WTC11 (cell line): ENCODE results near the gene GINS1. TPM values are rescaled to one million over a fixed set of nuclear protein-coding genes. Genes with fewer than 3 reads are reported as not detected.

Experiments used
- ATAC-seq: fragments of 200-7000 bp; cut with Tn5 transposase; 2 replicates; pipeline ENCODE4 v1.10.0; 2021; ENCODE audit warnings: mild to moderate bottlenecking, moderate library complexity
- CTCF ChIA-PET: fragments of 300-600 bp; sonication (Branson Sonifier 250); formaldehyde crosslinking; loops from one replicate; lab custom pipeline; 2021; ENCODE audit warnings: antibody characterized with exemption; lab: Charles Lee
- POLR2A ChIA-PET: fragments of 350-600 bp; sonication (Branson Sonifier 250); formaldehyde crosslinking; loops from one replicate; lab custom pipeline; 2021; ENCODE audit warnings: antibody characterized with exemption; lab: Charles Lee
- DNase-seq: peaks from one replicate; pipeline ENCODE4 v3.0.0; 2021; ENCODE audit warnings: low spot score
- H3K27ac Mint-ChIP-seq: 2 replicates; pipeline ENCODE4 v1.8.0; 2021; ENCODE audit warnings: mixed read lengths
- H3K27me3 Mint-ChIP-seq: 2 replicates; pipeline ENCODE4 v1.8.0; 2021; ENCODE audit warnings: low read depth, mild to moderate bottlenecking, moderate library complexity, mixed read lengths
- H3K36me3 Mint-ChIP-seq: 2 replicates; pipeline ENCODE4 v1.8.0; 2021; ENCODE audit warnings: mixed read lengths
- H3K4me1 Mint-ChIP-seq: 2 replicates; pipeline ENCODE4 v1.8.0; 2022; ENCODE audit warnings: mixed read lengths
- H3K4me3 Mint-ChIP-seq: 2 replicates; pipeline ENCODE4 v1.8.0; 2021; ENCODE audit warnings: mild to moderate bottlenecking, moderate library complexity, mixed read lengths
- H3K9me3 Mint-ChIP-seq: 2 replicates; pipeline ENCODE4 v1.8.0; 2021; ENCODE audit warnings: mixed read lengths
- ATF1 ChIP-seq: sonication (generic); formaldehyde crosslinking; IDR thresholded peaks from 2 replicates; pipeline ENCODE4 v1.8.1; 2023; ENCODE audit warnings: mild to moderate bottlenecking, moderate library complexity, missing genetic modification reagents
- ATF2 ChIP-seq: sonication (generic); formaldehyde crosslinking; IDR thresholded peaks from 2 replicates; pipeline ENCODE4 v1.8.1; 2022; ENCODE audit warnings: low read depth, missing genetic modification reagents, borderline replicate concordance
- CDX4 ChIP-seq: fragments of 250-450 bp; sonication (Bioruptor Pico); IDR thresholded peaks from 2 replicates; pipeline ENCODE4 v1.9.0; 2021; ENCODE audit warnings: moderate library complexity, mild to moderate bottlenecking, inconsistent platforms, borderline replicate concordance
- CTCF ChIP-seq: fragments of 200-600 bp; IDR thresholded peaks from 2 replicates; pipeline ENCODE4 v1.8.0; 2022; ENCODE audit warnings: antibody characterized with exemption
- E2F1 ChIP-seq: sonication (generic); formaldehyde crosslinking; IDR thresholded peaks from 2 replicates; pipeline ENCODE4 v1.8.0; 2022; ENCODE audit warnings: mild to moderate bottlenecking, missing genetic modification reagents
- ESRRA ChIP-seq: sonication (generic); formaldehyde crosslinking; IDR thresholded peaks from 2 replicates; pipeline ENCODE4 v1.8.1; 2022; ENCODE audit warnings: mild to moderate bottlenecking, missing genetic modification reagents, borderline replicate concordance
- FOXP4 ChIP-seq: sonication (generic); formaldehyde crosslinking; IDR thresholded peaks from 2 replicates; pipeline ENCODE4 v1.8.0; 2022; ENCODE audit warnings: mild to moderate bottlenecking, missing genetic modification reagents
- HMGA2 ChIP-seq: fragments of 250-450 bp; sonication (Bioruptor Pico); IDR thresholded peaks from 2 replicates; pipeline ENCODE4 v1.4.0; 2021; ENCODE audit warnings: mild to moderate bottlenecking, moderate library complexity
- JUN ChIP-seq: sonication (generic); formaldehyde crosslinking; IDR thresholded peaks from 2 replicates; pipeline ENCODE4 v1.8.0; 2023; ENCODE audit warnings: mild to moderate bottlenecking, missing genetic modification reagents
- NFE2L1 ChIP-seq: sonication (generic); formaldehyde crosslinking; IDR thresholded peaks from 2 replicates; pipeline ENCODE4 v1.8.1; 2023; ENCODE audit warnings: missing genetic modification reagents
- NR1H2 ChIP-seq: sonication (generic); formaldehyde crosslinking; IDR thresholded peaks from 2 replicates; pipeline ENCODE4 v1.9.0; 2021; ENCODE audit warnings: mild to moderate bottlenecking, moderate library complexity, missing genetic modification reagents
- SMAD4 ChIP-seq: sonication (generic); formaldehyde crosslinking; IDR thresholded peaks from 2 replicates; pipeline ENCODE4 v1.8.0; 2022; ENCODE audit warnings: mild to moderate bottlenecking, missing genetic modification reagents
- TEAD1 ChIP-seq: sonication (generic); formaldehyde crosslinking; IDR thresholded peaks from 2 replicates; pipeline ENCODE4 v1.8.0; 2022; ENCODE audit warnings: mild to moderate bottlenecking, missing genetic modification reagents
- USF1 ChIP-seq: sonication (generic); formaldehyde crosslinking; IDR thresholded peaks from 2 replicates; pipeline ENCODE4 v1.8.0; 2022; ENCODE audit warnings: mild to moderate bottlenecking, missing genetic modification reagents
- ZNF232 ChIP-seq: sonication (generic); formaldehyde crosslinking; IDR thresholded peaks from 2 replicates; pipeline ENCODE4 v1.8.0; 2022; ENCODE audit warnings: mild to moderate bottlenecking, missing genetic modification reagents
- ZNF263 ChIP-seq: sonication (generic); formaldehyde crosslinking; IDR thresholded peaks from 2 replicates; pipeline ENCODE4 v1.8.1; 2022; ENCODE audit warnings: low read depth, mild to moderate bottlenecking, moderate library complexity, missing genetic modification reagents
- ZNF423 ChIP-seq: fragments of 250-450 bp; sonication (Bioruptor Pico); IDR thresholded peaks from 2 replicates; pipeline ENCODE4 v2.1.2; 2022; ENCODE audit warnings: mild to moderate bottlenecking, moderate library complexity
- ZNF425 ChIP-seq: fragments of 250-450 bp; sonication (Bioruptor Pico); conservative IDR thresholded peaks from 2 replicates; pipeline ENCODE4 v1.9.0; 2021; ENCODE audit warnings: mild to moderate bottlenecking
- ZNF512 ChIP-seq: sonication (generic); formaldehyde crosslinking; IDR thresholded peaks from 2 replicates; pipeline ENCODE4 v1.8.1; 2022; ENCODE audit warnings: missing genetic modification reagents, borderline replicate concordance
- total RNA-seq: library from RNA; stranded (reverse); gene quantifications from 3 replicates; pipeline ENCODE4 v1.2.3, GENCODE V29; 2021

Gene GINS1
- total RNA-seq, 1 experiment from 2014 or later: 70.4 TPM

- no peak overlapping the region for H3K4me3 Mint-ChIP-seq
- ATAC-seq: no peak
- H3K27ac Mint-ChIP-seq: no peak overlapping the region
- no peaks in the 10 kb centered on the region; the same call in 1 of the 2 replicates for H3K27me3 Mint-ChIP-seq
- no peak for DNase-seq
- ChIA-PET POLR2A (no interaction called here), CTCF (no interaction called here)
- no peak for TF ChIP-seq ATF2 (CRISPR knock-in tag)
- no peak for TF ChIP-seq HMGA2
- no peak for TF ChIP-seq CTCF
- no peak for TF ChIP-seq ZNF263
- TF ChIP-seq E2F1 (CRISPR knock-in tag): no peak
- TF ChIP-seq ZNF425 (CRISPR knock-in tag): no peak
- TF ChIP-seq NFE2L1 (CRISPR knock-in tag): no peak
- no peak for TF ChIP-seq SMAD4 (CRISPR knock-in tag)
- TF ChIP-seq ATF1 (CRISPR knock-in tag): no peak
- TF ChIP-seq USF1 (CRISPR knock-in tag): no peak
- TF ChIP-seq JUN (CRISPR knock-in tag): no peak
- no peak for TF ChIP-seq CDX4 (CRISPR knock-in tag)
- no peak for TF ChIP-seq ESRRA (CRISPR knock-in tag)
- TF ChIP-seq ZNF423 (CRISPR knock-in tag): no peak
- no peak for TF ChIP-seq NR1H2 (CRISPR knock-in tag)
- no peak for TF ChIP-seq ZNF512 (CRISPR knock-in tag)
- no peak for TF ChIP-seq FOXP4
- TF ChIP-seq TEAD1 (CRISPR knock-in tag): no peak
- TF ChIP-seq ZNF232: no peak
- peaks cover 43% of the 10 kb centered on the region for H3K36me3 Mint-ChIP-seq
- no peaks in the 10 kb centered on the region for H3K9me3 Mint-ChIP-seq
- peaks cover 3% of the 10 kb centered on the region; the same call in 1 of the 2 replicates for H3K4me1 Mint-ChIP-seq
Observed at GRCh38 chr20:25465243-25466135, 58.0 kb downstream of the GINS1 start.
